Measurements from ENCODE around the gene STX7. TPM values are rescaled to one million over a fixed set of nuclear protein-coding genes. Genes with fewer than 3 reads are reported as not detected.

STX7 gene
- total and polyA plus RNA-seq, 7 donors, result 12.6 to 38.1 (median 26.2) TPM

DNA sequence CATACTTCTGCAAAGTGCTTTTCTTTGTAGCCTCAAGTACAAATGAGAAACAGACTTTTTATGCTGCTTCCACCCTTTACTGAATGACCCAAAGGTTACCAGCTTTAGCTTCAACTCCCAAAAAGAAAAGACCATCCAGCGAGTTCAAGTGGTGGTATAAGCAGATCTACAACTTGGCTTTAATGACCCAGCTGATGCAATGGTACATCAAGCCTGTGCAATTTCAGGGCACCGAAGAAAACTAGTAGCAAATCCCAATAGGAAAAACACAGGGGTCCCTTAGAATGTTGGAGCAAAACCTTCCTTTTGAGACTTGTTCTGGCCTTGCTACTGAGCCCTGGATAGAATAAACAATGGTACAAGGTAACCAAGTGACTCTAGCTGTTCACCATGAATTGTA lies 33.8 kb downstream of the STX7 start:
- Histone ChIP-seq H3K9me3 (no peaks in the 10 kb centered on the region), H3K4me1 (no peaks in the 10 kb centered on the region), H3K27me3 (ENCODE audit: insufficient read depth in 3 of 3, low read length in 2 of 3) (no peaks in the 10 kb centered on the region), H3K4me3 (no peak overlapping the region), H3K27ac (no peak overlapping the region), H3K36me3 (ENCODE audit: insufficient read depth in 1 of 2, low read depth in 1 of 2) (no peaks in the 10 kb centered on the region)
- no peak for ATAC-seq
- DNase-seq, result no peak
- no peak for TF ChIP-seq CTCF (IDR thresholded peaks at IDR 0.05)
- intact Hi-C loops (cut with DNase I), result no loop called here
- 90 to 91% (median 90%) methylated on average over 2 of the region's 2 CpGs for WGBS, 3 donors

GRCh38 chr6:132478674-132479073 lies 34.2 kb downstream of the STX7 start:
- Histone ChIP-seq H3K36me3 (ENCODE audit: insufficient read depth in 1 of 2, low read depth in 1 of 2) (peaks cover 0 to 3% of the 10 kb centered on the region in 2 donors), H3K9me3 (no peaks in the 10 kb centered on the region), H3K4me3 (no peak overlapping the region), H3K4me1 (no peaks in the 10 kb centered on the region), H3K27ac (no peak overlapping the region), H3K27me3 (ENCODE audit: insufficient read depth in 3 of 3, low read length in 2 of 3) (no peaks in the 10 kb centered on the region)
- ATAC-seq (no peak), DNase-seq (no peak)
- intact Hi-C loops (cut with DNase I), result no loop called here
- TF ChIP-seq CTCF (IDR thresholded peaks at IDR 0.05), result no peak
- 89 to 95% (median 94%) methylated on average over 5 of the region's 5 CpGs for WGBS, 3 donors

DNA sequence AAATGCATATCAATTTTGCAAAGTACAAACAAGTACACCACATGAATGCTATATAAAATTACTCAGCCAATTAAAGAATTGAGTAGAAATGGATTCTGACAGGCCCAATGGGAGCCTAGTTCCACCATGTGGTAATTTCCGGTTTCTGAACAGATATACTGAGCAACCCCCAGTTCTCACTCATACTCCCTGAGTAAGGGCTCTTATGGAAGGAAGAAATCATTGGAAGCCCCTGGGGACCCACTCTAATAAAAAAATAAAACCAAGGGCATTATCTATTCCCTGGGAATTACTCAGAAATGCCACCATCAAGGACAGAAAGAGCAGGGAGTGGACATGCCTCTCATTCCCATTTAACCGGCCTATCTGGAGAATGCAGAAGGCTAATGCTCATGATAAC lies 34.6 kb downstream of the STX7 start:
- H3K9me3 ChIP-seq, result no peaks in the 10 kb centered on the region
- 68 to 93% (median 92%) methylated on average over 2 of the region's 2 CpGs for WGBS, 3 donors
- DNase-seq, result no peak
- no peak overlapping the region for H3K27ac ChIP-seq
- H3K27me3 ChIP-seq (ENCODE audit: insufficient read depth in 3 of 3, low read length in 2 of 3), result no peaks in the 10 kb centered on the region
- intact Hi-C loops (cut with DNase I), result no loop called here
- no peaks in the 10 kb centered on the region for H3K4me1 ChIP-seq
- no peak for ATAC-seq
- no peak overlapping the region for H3K4me3 ChIP-seq
- no peak for TF ChIP-seq CTCF (IDR thresholded peaks at IDR 0.05)
- H3K36me3 ChIP-seq (ENCODE audit: insufficient read depth in 1 of 2, low read depth in 1 of 2), result peaks cover 0 to 4% of the 10 kb centered on the region in 2 donors

GRCh38 chr6:132476688-132477087 lies 36.2 kb downstream of the STX7 start:
- no peaks in the 10 kb centered on the region for H3K27me3 ChIP-seq (ENCODE audit: insufficient read depth in 3 of 3, low read length in 2 of 3)
- no peak for DNase-seq
- WGBS, 3 donors, result 83 to 85% (median 85%) methylated on average over 4 of the region's 4 CpGs
- H3K4me1 ChIP-seq, result no peaks in the 10 kb centered on the region
- intact Hi-C loops (cut with DNase I), result no loop called here
- H3K9me3 ChIP-seq, result no peaks in the 10 kb centered on the region
- no peak overlapping the region for H3K4me3 ChIP-seq
- H3K27ac ChIP-seq, result no peak overlapping the region
- TF ChIP-seq CTCF (IDR thresholded peaks at IDR 0.05), result no peak
- peaks cover 0 to 13% of the 10 kb centered on the region in 2 donors for H3K36me3 ChIP-seq (ENCODE audit: insufficient read depth in 1 of 2, low read depth in 1 of 2)
- no peak for ATAC-seq

- no peaks in the 10 kb centered on the region for H3K4me1 ChIP-seq
- 66 to 83% (median 77%) methylated on average over 1 of the region's 1 CpG for WGBS, 3 donors
- peaks cover 0 to 20% of the 10 kb centered on the region in 2 donors for H3K36me3 ChIP-seq (ENCODE audit: insufficient read depth in 1 of 2, low read depth in 1 of 2)
- ATAC-seq (no peak), DNase-seq (no peak)
- no peaks in the 10 kb centered on the region for H3K9me3 ChIP-seq
- intact Hi-C loops (cut with DNase I), result no loop called here
- H3K27ac ChIP-seq, result no peak overlapping the region
- TF ChIP-seq CTCF (IDR thresholded peaks at IDR 0.05), result no peak
- H3K4me3 ChIP-seq, result no peak overlapping the region
- no peaks in the 10 kb centered on the region for H3K27me3 ChIP-seq (ENCODE audit: insufficient read depth in 3 of 3, low read length in 2 of 3)
Observed at GRCh38 chr6:132475925-132476324, 37.0 kb downstream of the STX7 start.

Data from psoas muscle (tissue), 8 donors.